Skeletal muscle tissue (tissue), 4 donors: Measurements from ENCODE around the gene LTBP3. TPM values are rescaled to one million over a fixed set of nuclear protein-coding genes. Genes with fewer than 3 reads are reported as not detected.
A peak's percentile ranks its signal among the peaks of the same experiment; 100 is the strongest.

Experiments
- H3K27ac ChIP-seq: one replicate; pipeline ENCODE4 v1.7.0; 2013; ENCODE audit warnings: mild to moderate bottlenecking, low read depth, low read length, inconsistent platforms
- H3K27me3 ChIP-seq, 3 donors: one replicate each; pipeline ENCODE4 v1.7.0; 2013; ENCODE audit warnings: low read length in 3 of 3; ENCODE audit not compliant: control insufficient read depth in 3 of 3, insufficient read depth in 3 of 3
- H3K36me3 ChIP-seq, 3 donors: one replicate each; pipeline ENCODE4 v1.7.0; 2013; ENCODE audit warnings: low read length in 3 of 3; ENCODE audit not compliant: control insufficient read depth in 3 of 3, insufficient read depth in 3 of 3
- H3K4me1 ChIP-seq, 3 donors: one replicate each; pipeline ENCODE4 v1.7.0; 2013; ENCODE audit warnings: low read length in 3 of 3, mild to moderate bottlenecking in 3 of 3; ENCODE audit not compliant: control insufficient read depth in 3 of 3, insufficient read depth in 3 of 3
- H3K4me3 ChIP-seq, 3 donors: one replicate each; pipeline ENCODE4 v1.7.0; 2013; ENCODE audit warnings: low read length in 3 of 3
- H3K9ac ChIP-seq, 3 donors: one replicate each; pipeline ENCODE4 v1.7.0; 2013; ENCODE audit warnings: low read length in 3 of 3, mild to moderate bottlenecking in 3 of 3, moderate library complexity in 2 of 3, low read depth in 1 of 3
- H3K9me3 ChIP-seq, 3 donors: one replicate each; pipeline ENCODE4 v1.7.0; 2013; ENCODE audit warnings: low read length in 3 of 3; ENCODE audit not compliant: control insufficient read depth in 3 of 3
- total RNA-seq: library from RNA; depleted of rRNA; stranded (reverse); fragments of >200 nt; gene quantifications from one replicate; pipeline ENCODE4 v1.2.3, GENCODE V29; 2014
- donor health status: Osteomylitis.

Gene LTBP3
- total RNA-seq, 1 donor from 2014 or later: 32.9 TPM

DNA sequence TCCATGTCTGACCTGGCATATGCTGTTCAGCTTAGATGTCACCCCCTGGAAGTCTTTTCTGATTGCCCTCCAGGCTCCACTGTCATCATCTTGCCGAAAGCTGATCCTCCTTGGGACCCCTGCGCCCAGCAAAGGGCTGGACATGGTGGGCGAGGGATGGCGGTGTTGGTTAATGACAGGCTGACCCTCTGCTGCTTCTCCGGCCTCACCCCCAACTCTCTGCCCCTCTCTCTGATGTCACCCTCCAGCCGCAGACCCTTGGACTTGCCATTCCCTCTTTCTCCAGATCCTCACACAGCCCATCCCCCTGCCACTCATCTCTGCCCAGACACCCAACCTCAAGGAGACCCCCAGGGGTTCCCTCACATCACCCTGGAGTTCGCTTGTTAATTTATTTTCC is 20.0 kb upstream of the LTBP3 start:
- Histone ChIP-seq H3K36me3 (peaks cover 47 to 52% (median 48%) of the 10 kb centered on the region in 3 donors), H3K9ac (peak overlapping the region; percentile 99 to 100 (median 99))

GRCh38 chr11:65577756-65578109 is 19.6 kb upstream of the LTBP3 start:
- peaks cover 43 to 50% (median 45%) of the 10 kb centered on the region in 3 donors for H3K36me3 ChIP-seq
- peak overlapping the region; percentile 100 for H3K27ac ChIP-seq
- H3K4me1 ChIP-seq: peaks cover 61 to 83% (median 77%) of the 10 kb centered on the region in 3 donors
- no peaks in the 10 kb centered on the region for H3K27me3 ChIP-seq
- H3K4me3 ChIP-seq: peak overlapping the region; percentile 80 to 90 (median 88)
- no peaks in the 10 kb centered on the region for H3K9me3 ChIP-seq
- H3K9ac ChIP-seq: peak overlapping the region; percentile 99 to 100 (median 99)

More for the DNA sequence above, 20.0 kb upstream of the LTBP3 start:
- Histone ChIP-seq H3K9me3 (no peaks in the 10 kb centered on the region), H3K27ac (peak overlapping the region; percentile 100), H3K4me3 (peak overlapping the region; percentile 80 to 90 (median 88)), H3K27me3 (no peaks in the 10 kb centered on the region), H3K4me1 (peaks cover 57 to 84% (median 76%) of the 10 kb centered on the region in 3 donors)

- Histone ChIP-seq H3K4me1 (peaks cover 61 to 77% (median 76%) of the 10 kb centered on the region in 3 donors), H3K36me3 (peaks cover 38 to 44% (median 39%) of the 10 kb centered on the region in 3 donors)
Observed at GRCh38 chr11:65576867-65577755, 19.0 kb upstream of the LTBP3 start.

GRCh38 chr11:65576232-65576866 is 18.2 kb upstream of the LTBP3 start:
- peaks cover 69 to 77% (median 77%) of the 10 kb centered on the region in 3 donors for H3K4me1 ChIP-seq
- H3K4me3 ChIP-seq: peak overlapping the region; percentile 80 to 90 (median 88)
- peak overlapping the region; percentile 100 for H3K27ac ChIP-seq
- H3K36me3 ChIP-seq: peaks cover 31 to 36% (median 32%) of the 10 kb centered on the region in 3 donors
- no peaks in the 10 kb centered on the region for H3K27me3 ChIP-seq
- H3K9me3 ChIP-seq: no peaks in the 10 kb centered on the region
- H3K9ac ChIP-seq: peak overlapping the region; percentile 99 to 100 (median 99)

More at GRCh38 chr11:65576867-65577755, 19.0 kb upstream of the LTBP3 start:
- Histone ChIP-seq H3K9ac (peak overlapping the region; percentile 99 to 100 (median 99)), H3K9me3 (no peaks in the 10 kb centered on the region), H3K27me3 (no peaks in the 10 kb centered on the region), H3K27ac (peak overlapping the region; percentile 100), H3K4me3 (peak overlapping the region; percentile 80 to 90 (median 88))

DNA sequence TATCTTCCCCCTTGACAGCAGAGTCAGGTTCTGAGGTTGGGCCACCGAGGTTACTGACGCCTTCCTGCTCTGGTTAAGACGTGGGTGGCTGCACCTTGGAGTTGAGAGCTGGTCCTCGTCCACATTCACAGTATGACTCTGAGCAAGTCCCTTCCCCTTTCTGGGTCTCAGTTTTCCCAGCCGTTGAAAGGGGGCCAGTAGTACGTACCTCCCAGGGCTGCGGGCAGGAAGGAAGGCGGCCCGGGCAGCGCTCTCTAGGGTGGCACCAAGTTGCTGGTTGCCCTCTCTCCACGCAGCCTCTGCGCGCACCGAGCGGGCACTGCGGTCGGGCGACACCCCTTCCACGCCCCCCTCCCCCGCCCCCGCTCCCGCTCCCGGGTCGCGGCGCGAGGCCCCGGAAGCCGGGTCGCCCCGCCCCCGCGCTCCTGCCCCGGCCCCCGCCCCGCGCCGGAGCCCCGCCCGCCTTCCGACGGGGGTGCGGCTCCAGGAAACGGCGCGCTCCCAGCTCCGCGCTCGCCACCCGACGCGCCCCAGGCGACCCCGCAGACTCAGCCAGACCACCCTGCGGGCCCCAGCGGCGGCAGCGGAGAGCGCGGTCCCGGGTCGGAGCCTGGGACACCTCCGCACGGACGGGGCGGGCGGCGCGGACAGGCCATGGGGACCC is 17.5 kb upstream of the LTBP3 start, which contains the start of gene EHBP1L1:
Gene EHBP1L1, plus strand, starts transcription at position 486 of the 664 bp plus-strand sequence. CDS start 250 bp downstream, outside the sequence.
- H3K4me1 ChIP-seq: peaks cover 75 to 79% (median 77%) of the 10 kb centered on the region in 3 donors

GRCh38 chr11:65574811-65575567 is 16.8 kb upstream of the LTBP3 start:
- Histone ChIP-seq H3K9me3 (no peaks in the 10 kb centered on the region), H3K4me1 (peaks cover 75 to 78% (median 75%) of the 10 kb centered on the region in 3 donors), H3K4me3 (peak overlapping the region; percentile 62 to 74 (median 67)), H3K27ac (peak overlapping the region; percentile 100), H3K27me3 (no peaks in the 10 kb centered on the region), H3K9ac (peak overlapping the region; percentile 40 to 75 (median 60)), H3K36me3 (peaks cover 18 to 23% (median 19%) of the 10 kb centered on the region in 3 donors)

More for the DNA sequence above, 17.5 kb upstream of the LTBP3 start, which contains the start of gene EHBP1L1:
- Histone ChIP-seq H3K36me3 (peaks cover 25 to 30% (median 26%) of the 10 kb centered on the region in 3 donors), H3K9ac (peak within 1 kb of the TSS; percentile 99 to 100 (median 99)), H3K27me3 (no peaks in the 10 kb centered on the region), H3K4me3 (peak within 1 kb of the TSS; percentile 80 to 90 (median 88)), H3K9me3 (no peaks in the 10 kb centered on the region), H3K27ac (peak within 1 kb of the TSS; percentile 100)

- Histone ChIP-seq H3K9me3 (no peaks in the 10 kb centered on the region), H3K36me3 (peaks cover 10 to 16% (median 12%) of the 10 kb centered on the region in 3 donors), H3K4me3 (peak overlapping the region; percentile 86 to 98 (median 95)), H3K27me3 (no peaks in the 10 kb centered on the region), H3K4me1 (peaks cover 74 to 77% (median 75%) of the 10 kb centered on the region in 3 donors), H3K9ac (peak overlapping the region; percentile 61 to 98 (median 61)), H3K27ac (peak overlapping the region; percentile 100)
Observed at GRCh38 chr11:65574109-65574810, 16.1 kb upstream of the LTBP3 start.

DNA sequence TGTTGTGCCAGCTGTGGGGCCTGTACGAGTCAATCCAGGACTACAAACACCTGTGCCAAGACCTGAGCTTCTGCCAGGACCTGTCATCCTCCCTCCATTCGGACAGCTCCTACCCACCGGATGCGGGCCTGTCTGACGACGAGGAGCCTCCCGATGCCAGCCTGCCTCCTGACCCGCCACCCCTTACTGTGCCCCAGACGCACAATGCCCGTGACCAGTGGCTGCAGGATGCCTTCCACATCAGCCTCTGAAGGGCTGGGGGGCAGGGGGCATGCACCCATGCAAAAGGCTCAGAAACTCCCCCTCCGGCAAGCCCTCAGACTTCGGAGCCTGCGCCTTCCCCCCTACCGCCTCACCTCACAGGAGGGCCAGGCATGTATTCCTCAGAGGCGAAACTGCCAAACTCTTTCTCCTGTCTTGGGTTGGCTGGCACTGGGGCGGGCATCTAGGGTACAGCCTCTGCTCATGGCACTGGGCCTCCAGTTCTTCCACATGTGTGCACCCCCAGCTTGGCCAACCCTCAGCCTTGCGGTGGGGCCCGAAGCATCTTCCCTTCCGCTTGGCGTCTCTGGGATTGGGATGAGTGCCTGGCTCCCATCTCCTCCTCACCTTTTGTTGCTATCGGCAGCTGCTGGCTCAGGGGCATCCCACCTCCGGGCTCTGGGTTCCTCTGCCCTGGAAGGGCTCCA is 15.4 kb upstream of the LTBP3 start:
- Histone ChIP-seq H3K4me3 (peak overlapping the region; percentile 86 to 98 (median 95)), H3K9ac (peak overlapping the region; percentile 61 to 98 (median 81)), H3K9me3 (no peaks in the 10 kb centered on the region), H3K27me3 (no peaks in the 10 kb centered on the region), H3K27ac (peak overlapping the region; percentile 100), H3K36me3 (peaks cover 4 to 12% (median 11%) of the 10 kb centered on the region in 3 donors), H3K4me1 (peaks cover 74 to 78% (median 75%) of the 10 kb centered on the region in 3 donors)
